Right forelimb (tissue), 1 donor: ENCODE measurements around the gene CCDC148.
"Not testable (repeated sequence)": the region's sequence is repeated elsewhere in the genome, so short reads cannot be mapped to it uniquely, and the experiment has no call there.

ENCODE experiments used
- DNase-seq: peaks from one replicate; pipeline ENCODE4 v3.0.0-alpha.2; 2018

The CCDC148 gene

GRCh38 chr2:158273791-158274190 lies 182.8 kb downstream of the CCDC148 start:
- no peak for DNase-seq

DNA sequence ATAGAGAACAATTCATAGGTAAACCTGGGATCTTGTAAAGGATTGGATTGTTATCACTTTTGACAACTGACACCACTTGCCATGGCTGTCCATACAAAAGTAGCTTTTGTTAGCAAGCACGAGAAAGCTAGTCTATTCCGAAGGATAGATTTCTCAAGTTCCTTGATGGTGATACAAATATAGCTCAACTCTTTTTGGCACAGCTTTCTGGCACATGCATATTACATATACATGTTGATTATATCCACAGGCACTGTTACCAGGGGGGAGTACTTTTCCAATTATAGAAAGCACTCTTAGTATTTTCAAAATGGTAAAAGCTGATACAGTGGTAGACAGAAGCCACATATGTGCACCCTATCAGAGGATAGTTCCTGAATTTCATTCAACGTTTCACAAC lies 186.0 kb downstream of the CCDC148 start:
- no peak for DNase-seq

DNA sequence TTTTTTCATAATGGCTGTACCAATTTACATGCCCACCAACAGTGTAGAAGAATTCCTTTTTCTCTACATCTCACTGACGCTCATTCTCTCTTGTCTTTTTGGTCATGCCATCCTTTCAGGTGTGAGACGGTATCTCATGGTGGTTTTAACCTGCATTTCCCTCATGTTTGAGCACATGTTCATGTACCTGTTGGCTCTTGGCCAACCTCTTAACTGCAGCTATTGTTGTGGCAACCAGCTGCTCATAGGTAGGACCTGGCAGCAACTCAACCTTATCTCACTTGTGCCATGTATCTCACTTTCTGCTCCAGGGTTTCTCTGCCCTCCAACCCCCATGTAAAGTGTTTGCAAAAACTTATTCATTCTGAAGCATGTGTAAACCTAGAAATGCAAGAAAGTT lies 187.4 kb downstream of the CCDC148 start:
- no peak for DNase-seq

DNA sequence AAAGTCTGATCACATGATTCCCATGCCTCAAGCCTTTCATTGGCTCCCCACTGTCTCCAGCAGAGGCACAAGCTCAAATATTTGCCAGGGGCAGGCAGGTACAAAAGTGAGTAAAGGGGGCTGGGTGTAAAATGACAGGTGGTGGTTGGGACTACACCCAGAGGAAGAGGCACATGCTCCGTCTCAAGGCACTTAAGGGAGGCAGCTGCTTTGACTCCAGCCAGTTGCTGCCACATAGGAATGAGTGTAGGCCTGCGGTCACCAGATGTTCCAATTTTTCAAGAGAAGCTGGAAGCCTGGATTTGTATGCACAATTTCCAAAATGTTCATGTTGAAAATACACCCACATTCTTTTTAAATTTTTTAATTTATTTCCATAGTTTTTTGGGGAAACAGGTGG lies 190.4 kb downstream of the CCDC148 start:
- DNase-seq: no peak

- DNase-seq: no peak
These were observed 201.3 kb downstream of the CCDC148 start for GRCh38 chr2:158255257-158255656.

DNA sequence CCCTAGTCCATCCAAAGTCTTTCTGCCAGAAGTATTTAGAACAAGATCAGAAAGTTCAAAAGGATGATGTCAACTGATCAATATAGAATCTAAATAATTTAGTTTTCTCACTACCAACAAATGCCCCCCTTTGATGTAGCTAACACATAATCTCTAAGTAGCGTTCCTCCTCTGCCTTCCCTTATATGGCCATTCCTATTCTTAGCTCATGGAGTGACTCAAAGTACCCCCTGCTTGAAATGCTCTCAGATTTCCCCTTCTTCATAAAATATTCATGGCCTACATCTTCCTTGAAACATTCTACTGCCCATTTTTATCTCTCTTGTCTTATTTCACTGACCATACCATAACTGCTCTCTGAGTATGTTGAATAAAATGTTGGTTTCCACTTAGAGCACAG lies 203.4 kb downstream of the CCDC148 start:
- DNase-seq: no peak

DNA sequence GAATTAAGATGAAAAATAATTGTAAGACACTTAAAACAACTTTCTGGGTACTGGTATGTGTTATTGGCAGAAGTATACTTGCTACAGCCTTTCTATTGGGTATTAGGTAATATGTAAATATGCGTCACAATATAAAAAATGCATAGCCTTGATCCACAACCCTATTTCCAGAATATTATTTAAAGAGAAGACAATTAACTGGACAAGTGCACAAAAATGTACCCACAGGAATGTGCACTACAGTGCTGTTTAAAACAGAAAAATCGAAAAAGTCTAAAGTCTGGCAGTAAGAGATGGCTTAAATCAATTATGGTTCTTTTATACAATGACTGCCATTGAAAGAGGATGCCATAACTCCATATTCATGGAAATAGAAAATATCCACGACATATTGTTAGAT lies 205.2 kb downstream of the CCDC148 start:
- DNase-seq: no peak

DNA sequence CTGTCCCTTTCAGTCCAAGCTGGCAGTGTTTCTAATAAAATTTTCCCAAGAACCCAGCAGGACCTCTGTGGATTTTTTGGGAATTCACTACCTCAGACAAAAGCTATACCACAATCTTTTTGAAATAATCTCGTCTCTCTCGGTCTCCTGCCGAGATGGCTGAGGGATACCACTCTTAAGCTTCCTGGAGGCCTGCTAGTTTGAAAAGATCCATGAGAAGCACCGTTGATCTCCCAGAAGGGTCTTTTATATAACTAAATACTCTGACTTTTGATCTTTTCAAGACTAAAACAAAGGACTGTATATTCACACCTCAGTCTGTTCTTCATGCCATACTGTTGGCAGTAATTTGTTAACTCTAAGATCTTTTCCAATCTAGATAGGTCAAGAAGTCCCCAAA lies 213.2 kb downstream of the CCDC148 start:
- no peak for DNase-seq

GRCh38 chr2:158242280-158242679 lies 214.3 kb downstream of the CCDC148 start:
- no peak for DNase-seq

DNA sequence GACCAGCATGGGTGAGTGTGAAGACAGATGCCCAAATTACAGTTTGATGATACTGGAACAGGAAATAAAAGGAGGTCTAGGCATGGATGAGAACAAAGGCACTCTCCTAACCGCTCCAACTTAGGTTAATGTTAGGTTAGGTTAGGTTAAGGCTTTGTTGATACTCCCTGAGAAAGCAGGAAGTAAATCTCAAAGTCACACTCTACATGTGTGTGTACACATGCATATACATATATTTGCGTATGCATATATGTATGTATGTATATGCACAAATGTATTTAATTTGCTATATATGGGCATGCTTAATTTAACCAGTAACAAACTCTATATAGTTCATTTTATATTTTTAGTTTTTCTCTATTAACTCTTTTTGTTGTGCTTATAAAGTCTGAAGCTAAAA lies 215.6 kb downstream of the CCDC148 start:
- DNase-seq: no peak

DNA sequence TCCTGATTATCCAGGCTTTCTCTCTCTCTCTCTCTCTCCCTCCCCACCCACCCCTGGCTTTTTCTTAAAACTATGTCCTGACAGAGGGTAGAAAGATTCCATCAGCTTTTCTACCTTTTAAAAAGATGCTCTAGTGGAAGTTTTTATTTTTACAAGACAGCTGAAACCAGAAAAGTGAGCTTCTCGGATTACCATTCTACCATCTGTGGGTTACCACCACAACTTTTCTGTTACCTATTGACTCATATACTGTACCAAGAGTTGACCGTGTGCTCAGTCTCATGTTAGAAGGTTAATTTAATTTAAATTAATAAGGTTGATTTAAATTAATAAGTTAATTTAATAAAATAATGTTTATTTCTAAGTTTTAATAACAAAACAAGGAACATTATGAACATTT lies 217.3 kb downstream of the CCDC148 start:
- no peak for DNase-seq

DNA sequence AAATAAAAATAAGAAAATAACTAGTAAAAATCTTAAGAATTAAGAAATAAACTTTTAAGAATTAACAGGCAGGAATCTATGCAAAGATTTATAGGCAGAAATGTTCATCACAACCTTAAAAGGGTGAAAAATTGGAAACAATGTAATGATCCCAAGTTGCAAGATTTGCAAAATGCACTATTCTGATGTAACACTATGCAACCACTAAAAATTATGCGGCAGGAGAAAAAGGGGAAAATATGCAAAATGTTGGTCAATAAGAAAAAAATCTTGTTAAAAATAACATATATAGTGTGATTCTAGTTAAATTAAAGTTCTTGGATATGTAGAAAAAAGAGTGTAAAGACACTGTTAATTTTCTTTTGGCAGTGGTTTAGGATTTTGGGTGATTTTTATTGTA lies 222.1 kb downstream of the CCDC148 start:
- DNase-seq: no peak

DNA sequence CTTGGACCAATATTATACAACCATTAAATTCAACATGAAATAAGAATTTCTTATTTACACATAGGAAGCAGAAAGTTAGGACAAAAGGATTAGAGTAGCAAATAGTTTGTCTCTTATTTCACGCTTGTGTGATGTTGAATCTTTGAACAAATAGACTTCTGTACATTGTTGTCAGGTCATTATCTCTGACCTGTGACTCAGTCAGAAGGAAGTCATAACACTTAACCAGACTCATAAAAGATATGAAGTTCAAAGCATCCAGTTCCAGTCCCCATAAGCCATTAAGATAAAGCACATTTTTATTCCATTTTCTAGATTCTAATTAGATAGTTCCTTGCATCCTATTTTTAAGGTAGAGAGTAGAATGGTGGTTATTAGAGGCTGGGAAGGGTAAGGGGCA lies 224.1 kb downstream of the CCDC148 start:
- DNase-seq: no peak

DNA sequence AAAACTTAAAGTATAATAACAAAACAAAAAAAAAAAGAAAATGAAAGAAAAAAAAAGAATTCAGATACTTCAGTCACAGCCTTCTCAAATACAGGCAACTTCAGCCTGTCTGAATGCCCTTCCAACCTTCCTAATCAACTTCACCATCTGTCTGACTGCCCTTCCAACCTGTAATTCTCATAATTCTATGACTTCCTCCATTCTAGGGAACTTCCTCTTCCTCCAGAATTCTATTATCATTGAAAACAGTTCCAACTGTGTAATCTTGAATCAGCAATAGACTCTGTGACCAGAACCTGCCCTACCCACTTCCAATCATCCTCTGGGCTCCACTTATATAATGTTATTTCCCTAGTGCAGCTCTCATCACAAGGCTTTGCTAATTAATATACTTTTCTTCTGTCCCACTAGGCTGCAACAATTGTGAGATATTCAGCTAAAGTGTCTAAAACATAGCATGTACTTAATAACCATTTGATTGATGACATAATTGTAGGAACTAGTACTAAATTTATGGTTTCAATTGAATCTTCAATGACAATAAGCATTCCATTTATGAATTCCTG lies 227.5 kb downstream of the CCDC148 start:
- no peak for DNase-seq

DNA sequence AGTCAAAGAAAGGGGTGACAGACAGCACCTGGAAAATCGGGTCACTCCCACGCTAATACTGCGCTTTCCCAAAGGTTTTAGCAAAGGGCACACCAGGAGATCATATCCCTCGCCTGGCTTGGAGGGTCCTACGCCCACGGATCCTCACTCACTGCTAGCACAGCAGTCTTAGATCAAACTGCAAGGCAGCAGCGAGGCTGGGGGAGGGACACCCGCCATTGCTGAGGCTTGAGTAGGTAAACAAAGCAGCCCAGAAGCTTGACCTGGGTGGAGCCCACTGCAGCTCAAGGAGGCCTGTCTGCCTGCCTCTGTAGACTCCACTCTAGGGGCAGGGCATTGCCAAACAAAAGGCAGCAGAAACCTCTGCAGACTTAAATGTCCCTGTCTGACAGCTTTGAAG lies 233.5 kb downstream of the CCDC148 start:
- DNase-seq: not testable (repeated sequence)

GRCh38 chr2:158221063-158222020 lies 235.2 kb downstream of the CCDC148 start:
- no peak for DNase-seq

GRCh38 chr2:158217593-158217992 lies 239.0 kb downstream of the CCDC148 start:
- no peak for DNase-seq

DNA sequence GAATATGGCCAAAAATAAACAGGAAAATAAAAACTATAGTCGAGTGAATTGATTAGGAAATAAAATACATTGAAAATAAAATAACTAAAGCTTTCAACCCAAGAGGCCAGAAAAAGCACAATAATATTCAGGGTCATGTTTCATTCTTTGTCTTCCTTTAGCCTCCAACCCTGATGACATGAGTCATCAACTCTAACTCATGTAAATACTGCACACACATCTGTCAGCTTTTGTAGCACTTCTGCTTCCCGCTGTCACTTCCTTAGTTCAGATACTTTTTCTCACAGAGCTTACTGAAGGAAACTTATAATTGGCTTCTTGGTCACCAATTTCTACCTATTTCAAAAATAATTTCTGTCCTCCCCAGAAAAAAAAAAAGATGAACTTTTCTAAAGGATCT lies 242.1 kb downstream of the CCDC148 start:
- no peak for DNase-seq

- no peak for DNase-seq
These were observed 242.8 kb downstream of the CCDC148 start for GRCh38 chr2:158213773-158214172.

DNA sequence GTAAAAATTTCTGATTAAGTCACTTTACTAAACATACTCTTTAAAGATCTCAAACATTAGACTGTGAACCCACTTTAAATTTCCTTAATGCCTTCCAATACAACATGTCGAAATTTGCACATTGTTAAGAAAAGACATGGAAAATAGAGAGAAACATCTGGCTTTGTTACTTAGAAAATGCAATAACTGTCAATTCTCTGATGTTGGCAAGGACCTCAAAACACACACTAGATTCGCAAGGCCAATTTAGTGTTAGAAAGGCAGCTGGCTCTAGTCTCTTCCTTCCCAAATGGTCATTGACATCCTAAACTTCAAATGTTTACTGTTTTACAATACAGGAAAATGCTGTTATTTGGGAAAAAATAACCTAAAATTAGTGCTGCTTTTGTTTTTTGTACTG lies 244.3 kb downstream of the CCDC148 start:
- no peak for DNase-seq

DNA sequence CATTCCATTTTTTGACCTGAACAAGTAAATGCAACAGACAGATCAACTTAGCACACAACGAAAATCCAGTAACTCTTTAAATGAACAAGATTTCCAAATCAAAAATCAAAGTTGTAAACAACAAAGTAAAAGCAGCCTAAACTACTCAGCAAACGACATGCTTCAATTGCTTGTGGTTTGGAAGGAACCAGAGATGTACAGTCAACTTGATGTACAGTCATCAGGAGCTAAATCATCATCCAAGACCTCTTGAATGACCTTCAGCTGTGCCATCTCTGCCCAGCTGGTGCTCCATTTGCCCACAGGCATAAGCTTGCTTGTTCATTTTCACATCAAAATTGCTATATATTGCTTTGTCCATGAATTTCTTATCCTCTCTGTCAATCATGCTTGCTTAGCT lies 245.1 kb downstream of the CCDC148 start:
- no peak for DNase-seq

- no peak for DNase-seq
These were observed 249.2 kb downstream of the CCDC148 start for GRCh38 chr2:158207354-158207753.

DNA sequence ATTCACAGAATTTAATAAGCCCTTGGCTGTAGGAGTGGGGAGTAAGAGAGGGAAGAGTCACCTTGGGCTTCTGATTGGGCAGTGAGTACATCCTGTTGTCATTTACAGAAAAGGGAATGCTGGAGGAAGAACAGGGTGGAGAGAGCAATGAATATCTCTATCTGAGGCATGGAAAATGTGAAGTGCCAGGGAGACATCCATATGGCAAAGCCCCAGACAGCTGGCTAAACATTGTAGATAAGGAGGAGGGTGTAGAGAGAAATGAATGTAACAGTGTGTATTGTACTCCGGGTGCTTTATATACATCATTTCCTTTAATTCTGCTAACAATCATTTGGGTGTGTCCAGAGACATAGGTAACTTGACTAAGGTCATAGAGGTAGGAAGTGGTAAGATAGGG lies 251.3 kb downstream of the CCDC148 start:
- no peak for DNase-seq

- DNase-seq: no peak
These were observed 251.8 kb downstream of the CCDC148 start for GRCh38 chr2:158204741-158205165.
